Measurements from ENCODE around the gene RCE1. TPM values are rescaled to one million over a fixed set of nuclear protein-coding genes. Genes with fewer than 3 reads are reported as not detected.

Gene RCE1
- total RNA-seq, 2 donors from 2014 or later = 34.5 to 37.5 TPM

DNA sequence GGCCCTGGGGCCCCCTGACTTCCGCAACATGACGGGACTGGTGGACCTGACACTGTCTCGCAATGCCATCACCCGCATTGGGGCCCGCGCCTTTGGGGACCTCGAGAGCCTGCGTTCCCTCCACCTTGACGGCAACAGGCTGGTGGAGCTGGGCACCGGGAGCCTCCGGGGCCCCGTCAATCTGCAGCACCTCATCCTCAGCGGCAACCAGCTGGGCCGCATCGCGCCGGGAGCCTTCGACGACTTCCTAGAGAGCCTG is 14.6 kb downstream of the RCE1 start:
- TF ChIP-seq CTCF (conservative IDR thresholded peaks at IDR 0.05) = no peak
- H3K4me3 ChIP-seq (ENCODE audit: low read length) = peak overlapping the region; percentile 62
- Mint-ChIP-seq H3K27ac (no peak overlapping the region), H3K36me3 (ENCODE audit: low read depth) (no peaks in the 10 kb centered on the region), H3K27me3 (ENCODE audit: insufficient read depth) (no peaks in the 10 kb centered on the region), H3K4me1 (peaks cover 4% of the 10 kb centered on the region), H3K9me3 (no peaks in the 10 kb centered on the region), H3K4me3 (peak overlapping the region; percentile 67)
- H3K4me1 ChIP-seq (ENCODE audit: control insufficient read depth, insufficient read depth, low read length) = no peaks in the 10 kb centered on the region
- no peak overlapping the region for H3K27ac ChIP-seq (ENCODE audit: low read depth, low read length)
- no peaks in the 10 kb centered on the region for H3K9me3 ChIP-seq (ENCODE audit: control insufficient read depth, low read length)
- no peak overlapping the region for H3K9ac ChIP-seq (ENCODE audit: extremely low read depth, low read length, poor library complexity, severe bottlenecking)
- 94 to 98% methylated on average over 10 to 19 of the region's 19 CpGs for WGBS, 2 experiments (ENCODE audit: insufficient coverage in 1 of 2, insufficient read length in 1 of 2)
- H3K36me3 ChIP-seq (ENCODE audit: control insufficient read depth, insufficient read depth, low read length) = no peaks in the 10 kb centered on the region
- H3K27me3 ChIP-seq (ENCODE audit: control insufficient read depth, insufficient read depth, low read length, poor library complexity, severe bottlenecking) = no peaks in the 10 kb centered on the region
- no peak for DNase-seq

- Histone ChIP-seq H3K27me3 (ENCODE audit: control insufficient read depth, insufficient read depth, low read length, poor library complexity, severe bottlenecking) (no peaks in the 10 kb centered on the region), H3K27ac (ENCODE audit: low read depth, low read length) (no peak overlapping the region), H3K9me3 (ENCODE audit: control insufficient read depth, low read length) (no peaks in the 10 kb centered on the region), H3K4me1 (ENCODE audit: control insufficient read depth, insufficient read depth, low read length) (no peaks in the 10 kb centered on the region), H3K36me3 (ENCODE audit: control insufficient read depth, insufficient read depth, low read length) (no peaks in the 10 kb centered on the region), H3K9ac (ENCODE audit: extremely low read depth, low read length, poor library complexity, severe bottlenecking) (no peak overlapping the region), H3K4me3 (ENCODE audit: low read length) (no peak overlapping the region)
- Mint-ChIP-seq H3K36me3 (ENCODE audit: low read depth) (no peaks in the 10 kb centered on the region), H3K9me3 (no peaks in the 10 kb centered on the region), H3K4me3 (peak overlapping the region; percentile 67), H3K27ac (no peak overlapping the region), H3K4me1 (peaks cover 4% of the 10 kb centered on the region), H3K27me3 (ENCODE audit: insufficient read depth) (no peaks in the 10 kb centered on the region)
- no peak for DNase-seq
- WGBS, 2 experiments (ENCODE audit: insufficient coverage in 1 of 2, insufficient read length in 1 of 2) = 93 to 94% methylated on average over 35 to 62 of the region's 62 CpGs
- TF ChIP-seq CTCF (conservative IDR thresholded peaks at IDR 0.05) = no peak
Measured at GRCh38 chr11:66858186-66858938, 15.1 kb downstream of the RCE1 start.

GRCh38 chr11:66858939-66859685 is 15.9 kb downstream of the RCE1 start:
- TF ChIP-seq CTCF (conservative IDR thresholded peaks at IDR 0.05) = no peak
- H3K9ac ChIP-seq (ENCODE audit: extremely low read depth, low read length, poor library complexity, severe bottlenecking) = no peak overlapping the region
- no peak overlapping the region for H3K27ac ChIP-seq (ENCODE audit: low read depth, low read length)
- H3K4me1 ChIP-seq (ENCODE audit: control insufficient read depth, insufficient read depth, low read length) = no peaks in the 10 kb centered on the region
- H3K36me3 Mint-ChIP-seq (ENCODE audit: low read depth) = no peaks in the 10 kb centered on the region
- WGBS, 2 experiments (ENCODE audit: insufficient coverage in 1 of 2, insufficient read length in 1 of 2) = 93 to 95% methylated on average over 16 to 29 of the region's 29 CpGs
- H3K9me3 ChIP-seq (ENCODE audit: control insufficient read depth, low read length) = no peaks in the 10 kb centered on the region
- H3K36me3 ChIP-seq (ENCODE audit: control insufficient read depth, insufficient read depth, low read length) = no peaks in the 10 kb centered on the region
- H3K9me3 Mint-ChIP-seq = no peaks in the 10 kb centered on the region
- no peaks in the 10 kb centered on the region for H3K27me3 Mint-ChIP-seq (ENCODE audit: insufficient read depth)
- H3K4me3 ChIP-seq (ENCODE audit: low read length) = no peak overlapping the region
- no peak overlapping the region for H3K4me3 Mint-ChIP-seq
- peaks cover 4% of the 10 kb centered on the region for H3K4me1 Mint-ChIP-seq
- H3K27me3 ChIP-seq (ENCODE audit: control insufficient read depth, insufficient read depth, low read length, poor library complexity, severe bottlenecking) = no peaks in the 10 kb centered on the region
- DNase-seq = no peak
- H3K27ac Mint-ChIP-seq = no peak overlapping the region
